Measurements from ENCODE around the gene ARFGEF2.
"Not testable (repeated sequence)": the region's sequence is repeated elsewhere in the genome, so short reads cannot be mapped to it uniquely, and the experiment has no call there.

Gene ARFGEF2

GRCh38 chr20:48984575-48985219 lies 63.2 kb downstream of the ARFGEF2 start:
- in situ Hi-C loops (cut with MboI; ENCODE audit: low sequenced_read_pairs) = no loop called here

GRCh38 chr20:48986899-48987298 lies 65.4 kb downstream of the ARFGEF2 start:
- in situ Hi-C loops (cut with MboI; ENCODE audit: low sequenced_read_pairs) = no loop called here

GRCh38 chr20:48990467-48990866 lies 69.0 kb downstream of the ARFGEF2 start:
- in situ Hi-C loops (cut with MboI; ENCODE audit: low sequenced_read_pairs) = no loop called here

GRCh38 chr20:48995589-48995988 lies 74.1 kb downstream of the ARFGEF2 start:
- in situ Hi-C loops (cut with MboI; ENCODE audit: low sequenced_read_pairs) = no loop called here

GRCh38 chr20:48999890-49000870 lies 78.7 kb downstream of the ARFGEF2 start:
- in situ Hi-C loops (cut with MboI; ENCODE audit: low sequenced_read_pairs) = no loop called here

- in situ Hi-C loops (cut with MboI; ENCODE audit: low sequenced_read_pairs) = no loop called here
Observed at GRCh38 chr20:49001741-49002140, 80.2 kb downstream of the ARFGEF2 start.

GRCh38 chr20:49006446-49006980 lies 85.0 kb downstream of the ARFGEF2 start:
- in situ Hi-C loops (cut with MboI; ENCODE audit: low sequenced_read_pairs) = no loop called here

GRCh38 chr20:49009899-49010631 lies 88.6 kb downstream of the ARFGEF2 start:
- in situ Hi-C loops (cut with MboI; ENCODE audit: low sequenced_read_pairs) = no loop called here

GRCh38 chr20:49024220-49024619 lies 102.7 kb downstream of the ARFGEF2 start:
- in situ Hi-C loops (cut with MboI; ENCODE audit: low sequenced_read_pairs) = no loop called here

GRCh38 chr20:49028177-49028576 lies 106.7 kb downstream of the ARFGEF2 start:
- in situ Hi-C loops (cut with MboI; ENCODE audit: low sequenced_read_pairs) = not testable (repeated sequence)

GRCh38 chr20:49028684-49029083 lies 107.2 kb downstream of the ARFGEF2 start:
- in situ Hi-C loops (cut with MboI; ENCODE audit: low sequenced_read_pairs) = no loop called here

GRCh38 chr20:49029203-49029602 lies 107.7 kb downstream of the ARFGEF2 start:
- in situ Hi-C loops (cut with MboI; ENCODE audit: low sequenced_read_pairs) = no loop called here

GRCh38 chr20:49030954-49031619 lies 109.6 kb downstream of the ARFGEF2 start:
- in situ Hi-C loops (cut with MboI; ENCODE audit: low sequenced_read_pairs) = no loop called here

- in situ Hi-C loops (cut with MboI; ENCODE audit: low sequenced_read_pairs) = no loop called here
Observed at GRCh38 chr20:49032455-49032854, 110.9 kb downstream of the ARFGEF2 start.

GRCh38 chr20:49034070-49034732 lies 112.7 kb downstream of the ARFGEF2 start:
- in situ Hi-C loops (cut with MboI; ENCODE audit: low sequenced_read_pairs) = no loop called here

- in situ Hi-C loops (cut with MboI; ENCODE audit: low sequenced_read_pairs) = no loop called here
Observed at GRCh38 chr20:49037962-49038387, 116.5 kb downstream of the ARFGEF2 start.

- in situ Hi-C loops (cut with MboI; ENCODE audit: low sequenced_read_pairs) = no loop called here
Observed at GRCh38 chr20:49039854-49040253, 118.3 kb downstream of the ARFGEF2 start.

GRCh38 chr20:49043000-49043399 lies 121.5 kb downstream of the ARFGEF2 start:
- in situ Hi-C loops (cut with MboI; ENCODE audit: low sequenced_read_pairs) = no loop called here

GRCh38 chr20:49045440-49046086 lies 124.1 kb downstream of the ARFGEF2 start:
- in situ Hi-C loops (cut with MboI; ENCODE audit: low sequenced_read_pairs) = no loop called here

Data from hTERT RPE-1 (cell line).